ENCODE data around the gene AKAIN1.

The AKAIN1 gene

DNA sequence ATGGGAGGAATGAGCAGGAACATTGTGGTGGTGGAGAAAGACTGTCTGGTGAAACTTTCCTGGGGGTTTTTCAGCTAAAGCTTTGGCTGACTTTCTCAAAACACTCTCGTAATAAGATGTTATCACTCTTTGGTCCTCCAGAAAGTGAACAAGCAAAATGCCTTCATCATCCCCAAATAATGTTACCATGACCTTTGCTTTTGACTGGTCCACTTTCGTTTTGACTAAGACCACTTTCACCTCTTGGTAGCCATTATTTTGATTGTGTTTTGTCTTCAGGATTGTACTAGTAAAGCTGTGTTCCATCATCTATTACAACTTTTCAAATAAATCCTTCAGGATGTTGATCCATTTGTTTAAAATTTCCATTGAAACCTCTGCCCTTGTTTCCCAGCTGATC lies 103.2 kb downstream of the AKAIN1 start:
- DNase-seq (ENCODE audit: low read depth), result no peak

Measured in EH (cell line).